NT2/D1 (cell line): ENCODE data around the gene CRLF3.

ENCODE experiments used
- SUZ12 ChIP-seq: IDR thresholded peaks from 2 replicates; pipeline ENCODE4 v1.6.1; 2011; ENCODE audit not compliant: insufficient read length, insufficient read depth; ENCODE audit errors: extremely low read depth
- YY1 ChIP-seq: IDR thresholded peaks from 2 replicates; pipeline ENCODE4 v1.6.1; 2011; ENCODE audit not compliant: insufficient read length, insufficient read depth
- ZNF274 ChIP-seq: IDR thresholded peaks from 2 replicates; pipeline ENCODE4 v1.6.1; 2011; ENCODE audit warnings: mild to moderate bottlenecking, low read depth, low read length

- TF ChIP-seq ZNF274 (no peak), YY1 (no peak), SUZ12 (no peak)
Measured at GRCh38 chr17:30864636-30865035, 40.1 kb upstream of the CRLF3 start.
